Spleen (tissue), 11 donors: ENCODE data around the gene ANKRD11. TPM values are rescaled to one million over a fixed set of nuclear protein-coding genes. Genes with fewer than 3 reads are reported as not detected.
A peak's percentile ranks its signal among the peaks of the same experiment; 100 is the strongest.

ENCODE experiments used
- DNase-seq: peaks from one replicate; pipeline ENCODE4 v3.0.0-alpha.2; 2020
- H3K27ac ChIP-seq, 8 donors: fragments of 200-600 bp; sonication (generic) in 7 of 8; 1 replicate in 4 of 8; 2 replicates in 4 of 8; pipeline versions ENCODE4 v1.5.0 to v1.8.0; 2016 to 2021; ENCODE audit warnings: inconsistent platforms in 4 of 8, mild to moderate bottlenecking in 4 of 8, moderate library complexity in 1 of 8
- H3K27me3 ChIP-seq, 7 donors: fragments of 200-600 bp; sonication (generic) in 6 of 7; replicated peaks in 1 of 7; 1 replicate in 4 of 7; 2 replicates in 3 of 7; pipeline versions ENCODE4 v1.5.0 to v1.8.0; 2016 to 2021; ENCODE audit warnings: inconsistent platforms in 3 of 7, mild to moderate bottlenecking in 1 of 7
- H3K36me3 ChIP-seq, 6 donors: fragments of 200-600 bp; sonication (generic) in 5 of 6; 1 replicate in 4 of 6; 2 replicates in 2 of 6; pipeline versions ENCODE4 v1.5.0 to v1.8.0; 2016 to 2021; ENCODE audit warnings: inconsistent platforms in 2 of 6
- H3K4me1 ChIP-seq, 6 donors: fragments of 200-600 bp; sonication (generic) in 5 of 6; 1 replicate in 3 of 6; 2 replicates in 3 of 6; pipeline versions ENCODE4 v1.5.0 to v1.8.0; 2016 to 2021; ENCODE audit warnings: inconsistent platforms in 3 of 6
- H3K4me3 ChIP-seq, 8 donors: fragments of 200-600 bp; sonication (generic) in 7 of 8; 1 replicate in 4 of 8; 2 replicates in 4 of 8; pipeline versions ENCODE4 v1.5.0 to v1.8.0; 2016 to 2021; ENCODE audit warnings: inconsistent platforms in 4 of 8, mild to moderate bottlenecking in 4 of 8, moderate library complexity in 2 of 8
- H3K9me3 ChIP-seq, 8 donors: fragments of 200-600 bp; sonication (generic) in 7 of 8; 1 replicate in 4 of 8; 2 replicates in 4 of 8; pipeline versions ENCODE4 v1.5.0 to v1.8.0; 2016 to 2021; ENCODE audit warnings: inconsistent platforms in 4 of 8
- POLR2A ChIP-seq, 3 donors: fragments of 450-650 bp; IDR thresholded peaks; one replicate each; pipeline ENCODE4 v1.5.1; 2017; ENCODE audit warnings: antibody characterized with exemption in 3 of 3, mild to moderate bottlenecking in 1 of 3
- POLR2AphosphoS5 ChIP-seq, 3 donors: sonication (generic); formaldehyde crosslinking; IDR thresholded peaks; one replicate each; pipeline ENCODE4 v1.5.1; 2017; ENCODE audit warnings: antibody characterized with exemption in 3 of 3
- WGBS, 5 donors: extraction: QIAGEN DNeasy Blood & Tissue Kit in 3 of 5; methylation state at CpG; one replicate each; pipeline versions ENCODE4 v1.1.5 to v1.1.7; 2013 to 2018; 5-methylcytosine and 5-hydroxymethylcytosine counted together
- intact Hi-C: fragments of 100-400 bp; cut with DNase I; formaldehyde crosslinking; loops from one replicate; pipeline ENCODE4 v1.15.0; 2023; ENCODE audit warnings: low total_unique reads
- polyA plus RNA-seq, 3 donors: library from polyadenylated mRNA; stranded (reverse); fragments of 200-250 nt; gene quantifications; one replicate each; pipeline ENCODE4 v1.2.1, GENCODE V29; 2013
- total RNA-seq, 7 donors: library from RNA; depleted of rRNA in 3 of 7; stranded (reverse); fragments of >200 nt in 3 of 7; fragmentation: NEBNext Ultra II Directional in 4 of 7; extraction: Animal tissue kit (Norgen Biotek cat#: 25700) in 4 of 7; gene quantifications; one replicate each; pipeline versions ENCODE4 v1.1.0 to v1.2.1, GENCODE V29; 2016 to 2021
- TF ChIP-seq, protein P1 (sequence below), 11 experiments: fragments of 200-600 bp in 7 of 11; fragments of 450-650 bp in 4 of 11; sonication (generic) in 4 of 11; IDR thresholded peaks in 8 of 11; conservative IDR thresholded peaks in 3 of 11; 1 replicate in 7 of 11; 2 replicates in 4 of 11; pipeline versions ENCODE4 v1.4.0 to v1.8.0; 2016 to 2021; ENCODE audit warnings: antibody characterized with exemption in 11 of 11, inconsistent platforms in 4 of 11, mild to moderate bottlenecking in 1 of 11
- donor health status: healthy with polysubstance abuse.
- donor health status: DM: no; HTN: no; CAD: no; lungs with moderate emphysema.
- donor health status: DM: no; HTN: no; CAD: no.
- donor health status: Bipolar disorder and iron deficiency.
- donor health status: healthy.
- donor health status: DM: no; HTN: no; CAD: no.
- donor health status: DM: yes; HTN: yes; CAD: no.

Gene ANKRD11
- total and polyA plus RNA-seq, 10 donors: 29.0 to 203 (median 128) TPM

DNA sequence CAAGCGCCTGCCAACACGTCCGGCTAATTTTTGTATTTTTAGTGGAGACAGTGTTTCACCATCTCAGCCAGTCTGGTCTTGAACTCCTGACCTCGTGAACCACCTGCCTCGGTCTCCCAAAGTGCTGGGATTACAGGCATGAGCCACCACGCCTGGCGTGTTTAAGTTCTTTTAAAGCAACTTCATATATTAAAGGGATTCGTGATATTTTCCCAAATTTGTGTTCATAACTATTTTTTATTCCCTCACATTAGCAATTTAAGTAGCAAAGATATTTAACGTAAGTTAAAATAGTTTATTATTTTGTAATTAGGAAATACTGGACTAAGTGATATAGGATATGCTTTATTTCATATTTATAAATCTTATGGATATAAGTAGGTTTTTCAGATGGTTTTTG, 22.1 kb upstream of the ANKRD11 start:
- Histone ChIP-seq H3K27me3 (no peaks in the 10 kb centered on the region), H3K4me3 (no peak overlapping the region), H3K4me1 (peaks cover 6 to 32% (median 21%) of the 10 kb centered on the region in 6 donors), H3K9me3 (no peaks in the 10 kb centered on the region), H3K36me3 (peaks cover 3 to 73% (median 66%) of the 10 kb centered on the region in 6 donors), H3K27ac (no peak overlapping the region)
- 96 to 97% (median 96%) methylated on average over 9 of the region's 9 CpGs for WGBS, 5 donors
- no peak for DNase-seq
- intact Hi-C loops: no loop called here
- TF ChIP-seq, protein P1, sequence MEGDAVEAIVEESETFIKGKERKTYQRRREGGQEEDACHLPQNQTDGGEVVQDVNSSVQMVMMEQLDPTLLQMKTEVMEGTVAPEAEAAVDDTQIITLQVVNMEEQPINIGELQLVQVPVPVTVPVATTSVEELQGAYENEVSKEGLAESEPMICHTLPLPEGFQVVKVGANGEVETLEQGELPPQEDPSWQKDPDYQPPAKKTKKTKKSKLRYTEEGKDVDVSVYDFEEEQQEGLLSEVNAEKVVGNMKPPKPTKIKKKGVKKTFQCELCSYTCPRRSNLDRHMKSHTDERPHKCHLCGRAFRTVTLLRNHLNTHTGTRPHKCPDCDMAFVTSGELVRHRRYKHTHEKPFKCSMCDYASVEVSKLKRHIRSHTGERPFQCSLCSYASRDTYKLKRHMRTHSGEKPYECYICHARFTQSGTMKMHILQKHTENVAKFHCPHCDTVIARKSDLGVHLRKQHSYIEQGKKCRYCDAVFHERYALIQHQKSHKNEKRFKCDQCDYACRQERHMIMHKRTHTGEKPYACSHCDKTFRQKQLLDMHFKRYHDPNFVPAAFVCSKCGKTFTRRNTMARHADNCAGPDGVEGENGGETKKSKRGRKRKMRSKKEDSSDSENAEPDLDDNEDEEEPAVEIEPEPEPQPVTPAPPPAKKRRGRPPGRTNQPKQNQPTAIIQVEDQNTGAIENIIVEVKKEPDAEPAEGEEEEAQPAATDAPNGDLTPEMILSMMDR (IDR thresholded peaks at IDR 0.05 in 8 of 11, conservative IDR thresholded peaks at IDR 0.05 in 3 of 11): no peak
- TF ChIP-seq POLR2A (IDR thresholded peaks at IDR 0.05): no peak
- no peak for TF ChIP-seq POLR2AphosphoS5 (IDR thresholded peaks at IDR 0.05)

DNA sequence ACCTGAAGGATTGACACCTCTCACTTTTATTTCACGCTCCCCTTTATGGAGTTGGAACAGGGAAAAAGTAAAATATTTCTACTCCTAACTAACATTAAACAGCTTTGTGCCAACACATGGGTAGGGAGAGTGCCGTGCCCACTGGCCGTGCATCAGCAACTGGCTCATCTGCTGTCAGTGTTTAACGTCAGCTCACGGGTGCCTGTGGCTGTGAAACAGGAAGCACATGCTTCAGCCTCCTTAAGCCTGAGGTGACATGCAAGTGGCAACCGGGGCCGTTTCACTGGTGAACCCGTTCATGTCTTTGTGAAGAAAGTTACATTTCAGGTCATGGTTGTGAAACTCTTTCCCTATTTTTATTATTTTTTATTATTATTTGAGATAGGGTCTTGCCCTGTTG, 21.0 kb upstream of the ANKRD11 start:
- WGBS, 5 donors: 39 to 52% (median 48%) methylated on average over 8 of the region's 8 CpGs
- TF ChIP-seq, protein P1 (IDR thresholded peaks at IDR 0.05 in 8 of 11, conservative IDR thresholded peaks at IDR 0.05 in 3 of 11): no peak
- TF ChIP-seq POLR2A (IDR thresholded peaks at IDR 0.05) (no peak), POLR2AphosphoS5 (IDR thresholded peaks at IDR 0.05) (no peak)
- no peak overlapping the region for H3K4me3 ChIP-seq
- H3K36me3 ChIP-seq: peaks cover 3 to 63% (median 56%) of the 10 kb centered on the region in 6 donors
- no peak for DNase-seq
- no peak overlapping the region for H3K27ac ChIP-seq
- H3K4me1 ChIP-seq: peaks cover 10 to 43% (median 31%) of the 10 kb centered on the region in 6 donors
- intact Hi-C loops: no loop called here
- no peaks in the 10 kb centered on the region for H3K27me3 ChIP-seq
- H3K9me3 ChIP-seq: no peaks in the 10 kb centered on the region

DNA sequence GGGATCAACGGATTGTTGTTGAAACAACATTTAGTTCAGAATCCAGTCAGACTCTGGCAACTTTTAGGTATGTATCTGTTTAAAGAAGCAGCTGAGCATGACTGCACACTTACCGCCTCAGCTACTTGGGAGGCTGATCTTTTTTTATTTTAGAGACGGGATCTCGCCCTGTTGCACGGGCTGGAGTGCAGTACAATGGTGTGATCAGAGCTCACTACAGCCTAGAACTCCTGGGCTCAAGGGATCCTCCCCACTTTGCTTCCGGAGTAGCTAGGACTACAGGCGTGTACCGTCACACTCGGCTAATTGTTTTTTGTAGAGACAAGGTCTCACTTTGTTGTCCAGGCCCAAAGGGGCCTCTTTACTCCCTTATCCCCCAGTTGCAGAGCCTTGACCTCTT, 20.2 kb upstream of the ANKRD11 start:
- Histone ChIP-seq H3K27ac (no peak overlapping the region), H3K36me3 (peaks cover 3 to 54% (median 48%) of the 10 kb centered on the region in 6 donors), H3K27me3 (no peaks in the 10 kb centered on the region), H3K4me3 (no peak overlapping the region), H3K4me1 (peaks cover 18 to 52% (median 40%) of the 10 kb centered on the region in 6 donors), H3K9me3 (no peaks in the 10 kb centered on the region)
- intact Hi-C loops: no loop called here
- TF ChIP-seq POLR2AphosphoS5 (IDR thresholded peaks at IDR 0.05) (no peak), POLR2A (IDR thresholded peaks at IDR 0.05) (no peak)
- TF ChIP-seq, protein P1 (IDR thresholded peaks at IDR 0.05 in 8 of 11, conservative IDR thresholded peaks at IDR 0.05 in 3 of 11): no peak
- no peak for DNase-seq
- WGBS, 5 donors: 91 to 97% (median 94%) methylated on average over 9 of the region's 9 CpGs

DNA sequence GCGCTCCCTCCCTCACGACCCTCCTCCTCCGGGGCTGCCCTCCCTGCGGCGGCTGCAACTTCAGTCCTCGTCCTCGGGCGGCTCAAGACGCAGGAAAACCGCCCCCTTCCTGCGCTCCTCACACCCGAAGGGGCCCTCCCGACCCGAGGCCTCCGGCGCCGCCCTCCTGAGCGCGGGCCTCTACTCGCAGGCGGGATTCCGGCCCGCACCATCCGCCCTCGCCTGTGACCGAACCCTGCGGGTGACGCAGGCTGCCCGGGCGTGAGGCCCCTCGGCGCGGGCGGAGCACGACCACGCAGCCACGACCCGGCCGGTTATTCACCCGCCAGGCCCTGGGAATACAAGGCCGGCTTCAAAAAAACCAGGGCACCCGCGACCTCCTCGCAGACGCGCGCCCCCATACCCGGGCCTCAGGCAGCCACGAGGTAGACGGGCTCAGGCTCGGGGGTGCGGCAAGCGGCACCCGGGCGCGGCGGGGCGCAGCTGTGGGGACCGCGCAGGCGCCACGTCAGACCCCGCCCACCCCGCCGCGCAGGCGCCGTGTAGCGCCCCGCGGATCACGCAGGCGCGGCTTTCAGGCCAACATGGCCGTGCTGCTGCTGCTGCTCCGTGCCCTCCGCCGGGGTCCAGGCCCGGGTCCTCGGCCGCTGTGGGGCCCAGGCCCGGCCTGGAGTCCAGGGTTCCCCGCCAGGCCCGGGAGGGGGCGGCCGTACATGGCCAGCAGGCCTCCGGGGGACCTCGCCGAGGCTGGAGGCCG, 17.7 kb upstream of the ANKRD11 start, which contains the start of gene SPG7:
SPG7 (plus strand) TSS at position 570 of the 757 bp plus-strand sequence; CDS start at position 585, 15 bp downstream.
- H3K27me3 ChIP-seq: no peaks in the 10 kb centered on the region

More for the DNA sequence above, 17.7 kb upstream of the ANKRD11 start, which contains the start of gene SPG7:
- 0 to 1% (median 0%) methylated on average over 26 to 90 of the region's 90 CpGs for WGBS, 5 donors
- Histone ChIP-seq H3K4me1 (peaks cover 23 to 63% (median 49%) of the 10 kb centered on the region in 6 donors), H3K4me3 (peak within 1 kb of the TSS; percentile 70 to 99 (median 94)), H3K9me3 (no peaks in the 10 kb centered on the region), H3K36me3 (peaks cover 3 to 29% (median 24%) of the 10 kb centered on the region in 6 donors), H3K27ac (peak within 1 kb of the TSS; percentile 92 to 97 (median 94))
- peak; percentile 96 for DNase-seq
- TF ChIP-seq, protein P1 (IDR thresholded peaks at IDR 0.05 in 8 of 11, conservative IDR thresholded peaks at IDR 0.05 in 3 of 11): peak in 1 of 11 experiments; percentile 11
- TF ChIP-seq POLR2A (IDR thresholded peaks at IDR 0.05) (peak; percentile 23 to 82 (median 43)), POLR2AphosphoS5 (IDR thresholded peaks at IDR 0.05) (peak; percentile 93)
- intact Hi-C loops: no loop called here
